Dedifferentiated amniotic fluid mesenchymal stem cell (primary cell): ENCODE results near the gene RAB20.
"Not testable (repeated sequence)": the region's sequence is repeated elsewhere in the genome, so short reads cannot be mapped to it uniquely, and the experiment has no call there.

ENCODE experiments used
- DNase-seq: peaks from one replicate; pipeline ENCODE4 v3.0.0-alpha.2; 2016; ENCODE audit errors: extremely low spot score

The RAB20 gene

GRCh38 chr13:110509971-110510786 is 51.3 kb downstream of the RAB20 start:
- no peak for DNase-seq

GRCh38 chr13:110509478-110509926 is 52.0 kb downstream of the RAB20 start:
- DNase-seq: no peak

GRCh38 chr13:110507678-110508381 is 53.7 kb downstream of the RAB20 start:
- no peak for DNase-seq

GRCh38 chr13:110506859-110507566 is 54.5 kb downstream of the RAB20 start:
- DNase-seq: no peak

DNA sequence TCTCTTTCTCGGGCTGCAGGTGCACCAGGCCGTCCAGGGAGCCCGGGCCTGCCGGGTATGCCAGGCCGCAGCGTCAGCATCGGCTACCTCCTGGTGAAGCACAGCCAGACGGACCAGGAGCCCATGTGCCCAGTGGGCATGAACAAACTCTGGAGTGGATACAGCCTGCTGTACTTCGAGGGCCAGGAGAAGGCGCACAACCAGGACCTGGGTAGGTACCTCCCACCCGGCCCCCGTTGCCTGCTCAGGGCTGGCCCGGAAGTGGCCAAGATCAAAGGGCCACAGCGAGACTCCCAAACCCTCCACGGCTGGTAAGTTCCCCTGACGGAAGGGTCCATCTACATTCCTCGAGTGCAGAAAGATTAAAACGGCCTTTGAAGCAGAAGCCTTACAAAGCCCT is 55.1 kb downstream of the RAB20 start:
- no peak for DNase-seq

DNA sequence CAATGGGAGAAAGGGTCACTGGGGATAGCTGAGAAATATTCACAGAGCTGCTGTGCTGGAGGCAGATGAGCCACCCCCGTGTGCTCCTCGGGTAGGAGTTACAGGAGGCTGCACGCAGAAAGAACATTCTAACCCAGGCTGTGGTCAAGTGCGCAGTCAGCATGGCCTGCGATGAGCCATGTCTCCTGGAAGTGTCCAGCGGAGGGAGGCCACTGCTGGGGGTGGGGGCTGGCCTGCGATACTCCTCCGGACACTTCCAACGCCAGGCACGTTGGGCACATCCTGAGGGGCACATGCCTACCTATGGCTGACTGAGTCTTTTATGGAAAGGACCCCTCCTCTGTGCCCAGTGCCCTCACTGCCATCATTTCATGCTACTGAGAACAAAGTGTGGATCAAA is 55.9 kb downstream of the RAB20 start:
- DNase-seq: no peak

GRCh38 chr13:110503979-110504499 is 57.5 kb downstream of the RAB20 start:
- DNase-seq: no peak

DNA sequence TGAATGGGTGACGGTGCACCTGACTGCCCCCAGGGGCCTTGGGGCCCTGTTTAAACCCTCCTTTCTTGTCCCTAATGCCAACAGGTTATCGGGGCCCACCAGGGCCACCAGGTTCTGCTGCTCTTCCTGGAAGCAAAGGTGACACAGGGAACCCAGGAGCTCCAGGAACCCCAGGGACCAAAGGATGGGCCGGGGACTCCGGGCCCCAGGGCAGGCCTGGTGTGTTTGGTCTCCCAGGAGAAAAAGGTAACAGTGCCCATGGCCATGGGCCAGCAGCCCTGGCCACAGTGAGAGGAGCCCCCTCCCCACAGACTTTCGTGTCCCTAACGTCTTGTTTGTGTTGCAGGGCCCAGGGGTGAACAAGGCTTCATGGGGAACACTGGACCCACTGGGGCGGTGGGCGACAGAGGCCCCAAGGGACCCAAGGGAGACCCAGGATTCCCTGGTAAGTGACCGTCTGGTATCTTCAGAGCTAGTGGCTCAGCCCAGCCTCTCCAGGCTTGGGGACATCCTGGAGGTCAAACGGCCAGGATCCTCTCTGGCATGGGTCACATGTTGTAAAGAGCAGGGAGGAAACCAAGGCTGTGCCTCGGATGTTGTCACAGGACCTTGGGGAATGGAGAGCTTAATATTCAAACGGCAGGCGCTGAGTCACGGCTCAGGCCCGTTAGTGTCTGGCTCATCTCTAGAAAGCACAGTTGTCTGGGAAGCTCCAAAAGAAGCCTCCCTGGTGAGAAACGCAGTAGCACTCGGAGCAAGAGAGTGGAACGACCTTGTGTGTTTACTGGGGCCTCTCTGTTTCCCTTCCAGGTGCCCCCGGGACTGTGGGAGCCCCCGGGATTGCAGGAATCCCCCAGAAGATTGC is 58.3 kb downstream of the RAB20 start:
- DNase-seq: no peak

- DNase-seq: no peak
Observed at GRCh38 chr13:110501188-110501587, 60.3 kb downstream of the RAB20 start.

DNA sequence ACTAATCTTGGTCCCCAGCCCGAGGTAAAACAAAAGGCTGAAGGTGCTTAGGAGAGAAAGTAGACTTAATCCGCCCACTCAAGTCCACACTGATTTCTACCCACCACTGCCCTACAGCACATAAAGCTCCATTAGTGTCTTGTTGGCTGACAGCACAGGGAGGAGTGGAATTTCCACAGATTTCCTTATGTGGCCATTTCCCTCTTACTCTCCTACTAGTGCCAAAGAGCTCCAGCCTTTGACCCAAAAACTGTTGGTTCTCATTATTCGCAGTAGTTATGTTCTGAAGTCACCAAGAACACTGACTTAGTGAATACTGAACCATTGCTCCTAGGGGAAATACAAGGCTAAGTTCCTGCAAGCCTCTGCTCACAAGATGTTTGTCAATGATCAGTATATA is 61.2 kb downstream of the RAB20 start:
- DNase-seq: no peak

- no peak for DNase-seq
Observed at GRCh38 chr13:110499621-110500281, 61.8 kb downstream of the RAB20 start.

- no peak for DNase-seq
Observed at GRCh38 chr13:110498765-110499164, 62.8 kb downstream of the RAB20 start.

DNA sequence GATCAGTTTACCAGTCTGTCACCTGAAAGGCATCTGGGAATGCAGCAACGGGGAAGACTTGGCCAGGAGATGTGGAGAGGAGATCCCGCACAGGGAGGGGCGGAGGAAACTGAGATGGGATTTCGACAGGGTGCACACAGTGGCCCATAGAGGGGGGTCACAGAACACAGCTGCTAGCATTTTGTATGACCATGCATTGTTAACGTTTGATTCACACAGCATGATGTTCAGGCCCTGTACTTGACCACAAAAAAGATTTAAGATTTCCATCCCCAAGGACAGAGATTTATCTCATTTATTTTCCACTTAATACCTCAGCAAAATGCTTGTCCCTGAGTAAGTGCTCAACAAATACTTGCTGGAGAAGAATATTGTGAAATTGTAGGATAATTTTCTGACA is 63.2 kb downstream of the RAB20 start:
- no peak for DNase-seq

DNA sequence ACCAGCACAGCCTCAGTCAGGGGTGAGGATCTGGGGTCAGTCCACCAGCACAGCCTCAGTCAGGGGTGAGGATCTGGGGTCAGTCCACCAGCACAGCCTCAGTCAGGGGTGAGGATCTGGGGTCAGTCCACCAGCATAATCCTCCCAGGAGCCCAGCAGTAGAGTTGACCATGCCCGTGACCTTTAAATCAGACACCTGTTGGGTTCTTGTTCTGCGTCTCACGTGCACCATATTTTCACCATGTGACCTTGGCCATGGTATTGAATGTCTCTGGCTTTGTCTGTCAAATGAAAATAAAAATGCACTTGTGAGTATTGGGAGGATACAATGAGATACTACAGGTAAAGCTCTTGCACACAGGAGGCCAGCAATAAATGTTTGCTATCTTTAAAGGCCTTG is 63.6 kb downstream of the RAB20 start:
- DNase-seq: not testable (repeated sequence)

GRCh38 chr13:110497003-110497402 is 64.5 kb downstream of the RAB20 start:
- DNase-seq: no peak

DNA sequence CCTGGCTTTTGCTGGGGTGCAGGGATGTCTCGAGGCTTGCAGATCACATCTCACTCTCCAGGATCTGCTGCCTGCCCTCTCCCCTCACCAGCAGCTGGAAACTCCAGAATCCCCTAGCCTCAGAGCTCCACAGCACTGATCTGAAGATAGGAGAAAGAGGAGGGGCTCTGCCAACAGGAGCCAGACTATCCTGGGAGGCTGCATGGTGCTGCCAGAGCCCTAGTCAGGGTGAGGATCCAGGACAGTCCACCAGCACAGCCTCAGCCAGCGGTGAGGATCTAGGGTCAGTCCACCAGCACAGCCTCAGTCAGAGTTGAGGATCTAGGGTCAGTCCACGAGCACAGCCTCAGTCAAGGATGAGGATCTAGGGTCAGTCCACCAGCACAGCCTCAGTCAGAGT is 65.2 kb downstream of the RAB20 start:
- no peak for DNase-seq

DNA sequence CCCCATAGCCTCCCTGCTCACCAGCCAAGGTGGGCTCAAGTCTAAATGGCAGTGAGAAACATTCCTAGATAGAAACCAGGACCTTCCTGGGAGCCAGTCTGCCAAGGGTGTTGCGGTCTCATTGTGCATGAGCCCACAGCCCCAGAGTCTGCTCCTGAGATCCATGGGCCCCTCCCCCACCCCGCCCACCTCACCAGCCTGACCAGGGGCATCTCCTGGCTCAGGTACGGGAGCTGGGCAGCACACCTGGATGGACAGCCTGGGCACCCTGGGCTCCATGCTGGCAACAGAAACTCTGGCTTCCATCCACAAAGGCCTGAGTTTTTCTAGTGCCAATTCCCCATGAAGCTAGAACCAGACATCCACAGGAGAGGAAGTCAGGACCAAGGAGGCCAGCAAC is 65.6 kb downstream of the RAB20 start:
- DNase-seq: no peak

DNA sequence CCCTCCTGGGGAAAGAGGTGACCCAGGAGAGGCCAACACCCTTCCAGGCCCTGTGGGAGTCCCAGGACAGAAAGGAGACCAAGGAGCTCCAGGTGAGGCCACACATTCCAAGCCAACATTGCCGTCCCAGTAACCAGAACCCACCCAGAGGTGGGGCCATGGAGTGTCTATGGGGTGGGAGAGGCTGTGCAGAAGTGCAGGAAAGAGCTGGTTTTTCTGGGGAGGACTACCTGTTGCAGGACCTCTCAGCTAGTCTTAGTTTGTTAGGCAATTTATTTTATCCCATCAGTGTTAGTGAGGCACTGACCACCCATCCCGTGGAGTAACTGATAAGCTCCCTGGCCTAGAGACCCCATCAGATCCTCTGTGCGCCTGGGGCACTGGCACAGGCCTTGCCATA is 66.1 kb downstream of the RAB20 start:
- DNase-seq: no peak

DNA sequence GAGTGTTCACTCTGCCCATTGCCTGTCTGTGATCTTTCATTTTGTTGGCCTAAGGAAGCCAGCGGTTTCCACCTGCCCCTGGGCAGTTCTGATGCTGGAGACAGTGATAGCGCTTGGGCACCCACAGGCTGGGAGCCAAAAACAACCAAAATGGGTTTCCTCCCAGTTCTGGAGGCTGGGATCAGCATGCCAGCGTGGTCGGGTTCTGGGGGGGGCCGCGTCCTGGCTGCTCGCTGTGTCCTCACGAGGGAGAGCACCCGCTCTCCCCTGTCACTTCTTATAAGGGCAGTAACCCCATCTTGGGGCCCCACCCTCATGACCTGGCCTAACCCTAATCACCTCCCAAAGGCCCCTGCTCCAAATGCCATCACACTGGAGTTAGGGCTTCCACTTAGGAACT is 67.9 kb downstream of the RAB20 start:
- no peak for DNase-seq

- DNase-seq: no peak
Observed at GRCh38 chr13:110492679-110493593, 68.6 kb downstream of the RAB20 start.
